ENCODE results near the gene PRKCH.

GRCh38 chr14:61491876-61492434, 170.6 kb downstream of the PRKCH start:
- TF ChIP-seq POLR2AphosphoS5 (IDR thresholded peaks at IDR 0.05; ENCODE audit: borderline replicate concordance, low read depth, low read length) (no peak), EZH2 (IDR thresholded peaks at IDR 0.05) (no peak)

All from SK-N-MC (cell line).